WTC11 (cell line): Measurements from ENCODE around the gene ABCD2. TPM values are rescaled to one million over a fixed set of nuclear protein-coding genes. Genes with fewer than 3 reads are reported as not detected.

Experiments used
- ATAC-seq: fragments of 200-7000 bp; cut with Tn5 transposase; 2 replicates; pipeline ENCODE4 v1.10.0; 2021; ENCODE audit warnings: mild to moderate bottlenecking, moderate library complexity
- CTCF ChIA-PET: fragments of 300-600 bp; sonication (Branson Sonifier 250); formaldehyde crosslinking; loops from one replicate; lab custom pipeline; 2021; ENCODE audit warnings: antibody characterized with exemption; lab: Charles Lee
- POLR2A ChIA-PET: fragments of 350-600 bp; sonication (Branson Sonifier 250); formaldehyde crosslinking; loops from one replicate; lab custom pipeline; 2021; ENCODE audit warnings: antibody characterized with exemption; lab: Charles Lee
- DNase-seq: peaks from one replicate; pipeline ENCODE4 v3.0.0; 2021; ENCODE audit warnings: low spot score
- H3K27ac Mint-ChIP-seq: 2 replicates; pipeline ENCODE4 v1.8.0; 2021; ENCODE audit warnings: mixed read lengths
- H3K27me3 Mint-ChIP-seq: 2 replicates; pipeline ENCODE4 v1.8.0; 2021; ENCODE audit warnings: low read depth, mild to moderate bottlenecking, moderate library complexity, mixed read lengths
- H3K36me3 Mint-ChIP-seq: 2 replicates; pipeline ENCODE4 v1.8.0; 2021; ENCODE audit warnings: mixed read lengths
- H3K4me1 Mint-ChIP-seq: 2 replicates; pipeline ENCODE4 v1.8.0; 2022; ENCODE audit warnings: mixed read lengths
- H3K4me3 Mint-ChIP-seq: 2 replicates; pipeline ENCODE4 v1.8.0; 2021; ENCODE audit warnings: mild to moderate bottlenecking, moderate library complexity, mixed read lengths
- H3K9me3 Mint-ChIP-seq: 2 replicates; pipeline ENCODE4 v1.8.0; 2021; ENCODE audit warnings: mixed read lengths
- ATF1 ChIP-seq: sonication (generic); formaldehyde crosslinking; IDR thresholded peaks from 2 replicates; pipeline ENCODE4 v1.8.1; 2023; ENCODE audit warnings: mild to moderate bottlenecking, moderate library complexity, missing genetic modification reagents
- E2F1 ChIP-seq: sonication (generic); formaldehyde crosslinking; IDR thresholded peaks from 2 replicates; pipeline ENCODE4 v1.8.0; 2022; ENCODE audit warnings: mild to moderate bottlenecking, missing genetic modification reagents
- E2F4 ChIP-seq: sonication (generic); formaldehyde crosslinking; IDR thresholded peaks from 2 replicates; pipeline ENCODE4 v1.8.1; 2022; ENCODE audit warnings: low read depth, mild to moderate bottlenecking, moderate library complexity, missing genetic modification reagents, borderline replicate concordance
- ESRRA ChIP-seq: sonication (generic); formaldehyde crosslinking; IDR thresholded peaks from 2 replicates; pipeline ENCODE4 v1.8.1; 2022; ENCODE audit warnings: mild to moderate bottlenecking, missing genetic modification reagents, borderline replicate concordance
- ETV6 ChIP-seq: sonication (generic); formaldehyde crosslinking; IDR thresholded peaks from 2 replicates; pipeline ENCODE4 v1.8.1; 2022; ENCODE audit warnings: mild to moderate bottlenecking, missing genetic modification reagents
- FOXJ3 ChIP-seq: sonication (generic); formaldehyde crosslinking; IDR thresholded peaks from 2 replicates; pipeline ENCODE4 v1.9.0; 2021; ENCODE audit warnings: missing genetic modification reagents, mild to moderate bottlenecking, borderline replicate concordance
- FOXK1 ChIP-seq: sonication (generic); formaldehyde crosslinking; IDR thresholded peaks from 2 replicates; pipeline ENCODE4 v1.8.0; 2022; ENCODE audit warnings: mild to moderate bottlenecking, moderate library complexity, missing genetic modification reagents
- GABPB1 ChIP-seq: sonication (generic); formaldehyde crosslinking; IDR thresholded peaks from 2 replicates; pipeline ENCODE4 v1.8.1; 2023; ENCODE audit warnings: mild to moderate bottlenecking, missing genetic modification reagents
- GTF2I ChIP-seq: fragments of 250-450 bp; sonication (Bioruptor Pico); conservative IDR thresholded peaks from 2 replicates; pipeline ENCODE4 v1.4.0; 2021; ENCODE audit warnings: mild to moderate bottlenecking
- IRF2 ChIP-seq: sonication (generic); formaldehyde crosslinking; IDR thresholded peaks from 2 replicates; pipeline ENCODE4 v1.8.0; 2022; ENCODE audit warnings: low read depth, missing genetic modification reagents, borderline replicate concordance
- MLX ChIP-seq: sonication (generic); formaldehyde crosslinking; IDR thresholded peaks from 2 replicates; pipeline ENCODE4 v1.8.1; 2023; ENCODE audit warnings: mild to moderate bottlenecking, missing genetic modification reagents, moderate library complexity
- MYBL2 ChIP-seq: sonication (generic); formaldehyde crosslinking; IDR thresholded peaks from 2 replicates; pipeline ENCODE4 v1.8.1; 2023; ENCODE audit warnings: mild to moderate bottlenecking, moderate library complexity, missing genetic modification reagents
- NFYB ChIP-seq: sonication (generic); formaldehyde crosslinking; conservative IDR thresholded peaks from 2 replicates; pipeline ENCODE4 v1.8.0; 2022; ENCODE audit warnings: low read depth, missing genetic modification reagents
- NR2C2 ChIP-seq: sonication (generic); formaldehyde crosslinking; IDR thresholded peaks from 2 replicates; pipeline ENCODE4 v1.8.0; 2022; ENCODE audit warnings: mild to moderate bottlenecking, missing genetic modification reagents
- NR3C1 ChIP-seq: sonication (generic); formaldehyde crosslinking; conservative IDR thresholded peaks from 2 replicates; pipeline ENCODE4 v1.8.1; 2023; ENCODE audit warnings: low read depth, mild to moderate bottlenecking, missing genetic modification reagents
- PREB ChIP-seq: sonication (generic); formaldehyde crosslinking; IDR thresholded peaks from 2 replicates; pipeline ENCODE4 v1.8.1; 2022; ENCODE audit warnings: mild to moderate bottlenecking, missing genetic modification reagents, moderate library complexity, borderline replicate concordance
- TEAD4 ChIP-seq: sonication (generic); formaldehyde crosslinking; IDR thresholded peaks from 2 replicates; pipeline ENCODE4 v1.8.0; 2022; ENCODE audit warnings: mild to moderate bottlenecking, missing genetic modification reagents
- USF1 ChIP-seq: sonication (generic); formaldehyde crosslinking; IDR thresholded peaks from 2 replicates; pipeline ENCODE4 v1.8.0; 2022; ENCODE audit warnings: mild to moderate bottlenecking, missing genetic modification reagents
- ZBTB21 ChIP-seq: sonication (generic); formaldehyde crosslinking; IDR thresholded peaks from 2 replicates; pipeline ENCODE4 v1.8.1; 2023; ENCODE audit warnings: mild to moderate bottlenecking, missing genetic modification reagents, borderline replicate concordance
- ZBTB43 ChIP-seq: sonication (generic); formaldehyde crosslinking; IDR thresholded peaks from 2 replicates; pipeline ENCODE4 v1.8.1; 2023; ENCODE audit warnings: mild to moderate bottlenecking, missing genetic modification reagents
- ZMAT4 ChIP-seq: fragments of 250-450 bp; sonication (Bioruptor Pico); IDR thresholded peaks from 2 replicates; pipeline ENCODE4 v1.9.0; 2021; ENCODE audit warnings: mild to moderate bottlenecking
- ZNF121 ChIP-seq: sonication (generic); formaldehyde crosslinking; IDR thresholded peaks from 2 replicates; pipeline ENCODE4 v1.8.0; 2023; ENCODE audit warnings: missing genetic modification reagents
- ZNF138 ChIP-seq: sonication (generic); formaldehyde crosslinking; conservative IDR thresholded peaks from 2 replicates; pipeline ENCODE4 v1.8.1; 2022; ENCODE audit warnings: mild to moderate bottlenecking, moderate library complexity, missing genetic modification reagents
- ZNF423 ChIP-seq: fragments of 250-450 bp; sonication (Bioruptor Pico); IDR thresholded peaks from 2 replicates; pipeline ENCODE4 v2.1.2; 2022; ENCODE audit warnings: mild to moderate bottlenecking, moderate library complexity
- ZSCAN18 ChIP-seq: fragments of 250-450 bp; sonication (Bioruptor Pico); IDR thresholded peaks from 2 replicates; pipeline ENCODE4 v2.1.2; 2022; ENCODE audit warnings: mild to moderate bottlenecking, moderate library complexity
- total RNA-seq: library from RNA; stranded (reverse); gene quantifications from 3 replicates; pipeline ENCODE4 v1.2.3, GENCODE V29; 2021

Gene ABCD2
- total RNA-seq, 1 experiment from 2014 or later, result not detected

GRCh38 chr12:39646963-39647362, 27.4 kb upstream of the ABCD2 start:
- CTCF ChIA-PET, result interaction anchor here (1.4 kb wide), 1 partner anchor 45 kb away, joined by 4 read pairs; no protein-coding TSS in a partner anchor
- ATAC-seq, result no peak
- Mint-ChIP-seq H3K4me1 (no peaks in the 10 kb centered on the region), H3K27ac (no peak overlapping the region), H3K9me3 (no peaks in the 10 kb centered on the region), H3K36me3 (no peaks in the 10 kb centered on the region)
- TF ChIP-seq MLX (CRISPR knock-in tag), result no peak
- no peak for TF ChIP-seq PREB
- no peak for TF ChIP-seq NFYB (CRISPR knock-in tag)
- no peak for TF ChIP-seq FOXK1 (CRISPR knock-in tag)
- no peak for TF ChIP-seq E2F1 (CRISPR knock-in tag)
- no peak for TF ChIP-seq ZNF423
- TF ChIP-seq NR2C2 (CRISPR knock-in tag), result no peak
- TF ChIP-seq MYBL2 (CRISPR knock-in tag), result no peak
- TF ChIP-seq ATF1, result no peak
- TF ChIP-seq ETV6 (CRISPR knock-in tag), result no peak
- no peak for TF ChIP-seq NR3C1
- TF ChIP-seq ZBTB21, result no peak
- TF ChIP-seq ESRRA (CRISPR knock-in tag), result no peak
- TF ChIP-seq ZNF121 (CRISPR knock-in tag), result no peak
- no peak for TF ChIP-seq IRF2 (CRISPR knock-in tag)
- TF ChIP-seq, all 79 proteins: peak for 0
- DNase-seq, result no peak
- Mint-ChIP-seq H3K4me3 (no peak overlapping the region), H3K27me3 (no peaks in the 10 kb centered on the region)
- POLR2A ChIA-PET, result no interaction called here

- DNase-seq (no peak), ATAC-seq (no peak)
- TF ChIP-seq NR3C1 (no peak), GABPB1 (no peak), ZSCAN18 (CRISPR knock-in tag) (no peak), ZMAT4 (CRISPR knock-in tag) (no peak), NR2C2 (CRISPR knock-in tag) (no peak), ZNF138 (no peak), GTF2I (CRISPR knock-in tag) (no peak)
- Mint-ChIP-seq H3K4me3 (no peak overlapping the region), H3K9me3 (no peaks in the 10 kb centered on the region), H3K36me3 (no peaks in the 10 kb centered on the region), H3K27me3 (no peaks in the 10 kb centered on the region), H3K4me1 (no peaks in the 10 kb centered on the region), H3K27ac (no peak overlapping the region)
- CTCF ChIA-PET, result no interaction called here
- POLR2A ChIA-PET, result no interaction called here
These were observed 23.4 kb upstream of the ABCD2 start for GRCh38 chr12:39643052-39643451.

GRCh38 chr12:39638840-39639239, 19.2 kb upstream of the ABCD2 start:
- DNase-seq (no peak), ATAC-seq (no peak)
- H3K9me3 Mint-ChIP-seq, result no peaks in the 10 kb centered on the region
- no peaks in the 10 kb centered on the region for H3K4me1 Mint-ChIP-seq
- no peaks in the 10 kb centered on the region for H3K27me3 Mint-ChIP-seq
- H3K4me3 Mint-ChIP-seq, result no peak overlapping the region
- ChIA-PET POLR2A (no interaction called here), CTCF (interaction anchor here (1.0 kb wide), 1 partner anchor 13 kb away, joined by 3 read pairs; a partner anchor contains a TSS)
- no peak overlapping the region for H3K27ac Mint-ChIP-seq
- H3K36me3 Mint-ChIP-seq, result no peaks in the 10 kb centered on the region
- no peak for TF ChIP-seq ZBTB43
- no peak for TF ChIP-seq E2F4 (CRISPR knock-in tag)
- no peak for TF ChIP-seq FOXJ3 (CRISPR knock-in tag)
- TF ChIP-seq IRF2 (CRISPR knock-in tag), result no peak
- TF ChIP-seq TEAD4 (CRISPR knock-in tag), result no peak
- no peak for TF ChIP-seq E2F1 (CRISPR knock-in tag)
- no peak for TF ChIP-seq ESRRA (CRISPR knock-in tag)
- TF ChIP-seq USF1, result no peak
